Sigmoid colon (tissue), 4 donors: ENCODE measurements around the gene ERGIC3.

ENCODE experiments used
- CTCF ChIP-seq, 4 experiments: fragments of 450-650 bp in 3 of 4; fragments of 200-600 bp in 1 of 4; IDR thresholded peaks; one replicate each; pipeline ENCODE4 v1.5.1; 2016 to 2019; ENCODE audit warnings: antibody characterized with exemption in 4 of 4, mild to moderate bottlenecking in 3 of 4, moderate library complexity in 2 of 4
- POLR2A ChIP-seq, 2 donors: fragments of 450-650 bp; IDR thresholded peaks; one replicate each; pipeline ENCODE4 v1.6.1; 2016; ENCODE audit warnings: antibody characterized with exemption in 2 of 2, mild to moderate bottlenecking in 2 of 2, moderate library complexity in 2 of 2
- POLR2AphosphoS5 ChIP-seq, 4 donors: sonication (generic); formaldehyde crosslinking; IDR thresholded peaks; one replicate each; pipeline ENCODE4 v1.6.1; 2017; ENCODE audit warnings: antibody characterized with exemption in 4 of 4

- TF ChIP-seq CTCF (IDR thresholded peaks at IDR 0.05): no peak
- no peak for TF ChIP-seq POLR2A (IDR thresholded peaks at IDR 0.05)
- TF ChIP-seq POLR2AphosphoS5 (IDR thresholded peaks at IDR 0.05): no peak
Observed at GRCh38 chr20:35588397-35588796, 46.5 kb downstream of the ERGIC3 start.
